HepG2 (cell line): Measurements from ENCODE around the gene HSP90AA1. TPM values are rescaled to one million over a fixed set of nuclear protein-coding genes. Genes with fewer than 3 reads are reported as not detected.

Source experiments
- BCL3 ChIP-seq: sonication (generic); formaldehyde crosslinking; IDR thresholded peaks from 2 replicates; pipeline ENCODE4 v1.5.1; 2020; ENCODE audit warnings: mild to moderate bottlenecking, missing genetic modification reagents, moderate library complexity
- BORCS8-MEF2B ChIP-seq: sonication (generic); formaldehyde crosslinking; IDR thresholded peaks from 2 replicates; pipeline ENCODE4 v1.8.0; 2022; ENCODE audit warnings: mild to moderate bottlenecking, missing genetic modification reagents
- E2F5 ChIP-seq: sonication (generic); formaldehyde crosslinking; conservative IDR thresholded peaks from 2 replicates; pipeline ENCODE4 v1.4.0; 2020; ENCODE audit warnings: missing genetic modification reagents
- LBX2 ChIP-seq: sonication (generic); formaldehyde crosslinking; IDR thresholded peaks from 2 replicates; pipeline ENCODE4 v1.5.0; 2020; ENCODE audit warnings: missing genetic modification reagents, mild to moderate bottlenecking, borderline replicate concordance
- NFE2L2 ChIP-seq: fragments of 150-350 bp; IDR thresholded peaks from 2 replicates; pipeline ENCODE4 v1.6.1; 2014; ENCODE audit warnings: low read length
- PAX8 ChIP-seq: sonication (generic); formaldehyde crosslinking; IDR thresholded peaks from 2 replicates; pipeline ENCODE4 v1.8.0; 2022; ENCODE audit warnings: mild to moderate bottlenecking, missing genetic modification reagents, borderline replicate concordance
- POLR2A ChIP-seq, 2 experiments: IDR thresholded peaks; 2 replicates each; pipeline ENCODE4 v1.6.1; 2011; ENCODE audit warnings: low read depth in 2 of 2, low read length in 2 of 2, mild to moderate bottlenecking in 1 of 2, moderate library complexity in 1 of 2; ENCODE audit not compliant: insufficient read depth in 1 of 2
- SRY ChIP-seq: sonication (generic); formaldehyde crosslinking; IDR thresholded peaks from 2 replicates; pipeline ENCODE4 v1.8.0; 2022; ENCODE audit warnings: mild to moderate bottlenecking, missing genetic modification reagents
- polyA plus RNA-seq, 8 experiments: library from polyadenylated mRNA; depleted of rRNA in 3 of 8; stranded (reverse) in 7 of 8; unstranded in 1 of 8; fragments of >200 nt; fragmentation: Illumina TruSeq in 4 of 8; extraction: Trizol in 4 of 8; gene quantifications; 2 replicates each; pipeline versions ENCODE4 v1.2.1 to v1.2.3, GENCODE V29; 2011 to 2016; ENCODE audit warnings: low read depth in 4 of 8, missing spikeins in 1 of 8, mixed read lengths in 1 of 8; ENCODE audit not compliant: insufficient read depth in 1 of 8
- total RNA-seq, 5 experiments: library from RNA; depleted of rRNA; stranded (reverse); fragments of >200 nt; fragmentation: Illumina TruSeq; extraction: Trizol; gene quantifications; 2 replicates each; pipeline ENCODE4 v1.2.3, GENCODE V29; 2016; ENCODE audit warnings: low read depth in 1 of 5
- TF ChIP-seq, protein P1 (sequence below), 2 experiments: fragments of 450-650 bp in 1 of 2; sonication (generic) in 1 of 2; formaldehyde crosslinking in 1 of 2; IDR thresholded peaks; 2 replicates each; pipeline versions ENCODE4 v1.6.1 to v1.8.0; 2016 to 2022; ENCODE audit warnings: antibody characterized with exemption in 1 of 2, mild to moderate bottlenecking in 1 of 2, missing genetic modification reagents in 1 of 2
- TF ChIP-seq, protein P2 (sequence below): sonication (generic); formaldehyde crosslinking; IDR thresholded peaks from 2 replicates; pipeline ENCODE4 v1.4.0; 2020; ENCODE audit warnings: missing genetic modification reagents, borderline replicate concordance

HSP90AA1 gene
- total and polyA plus RNA-seq, 2 of the 13 experiments (the other 11 are each of a cell fraction or from before 2014, with no cell fraction given): 262 to 636 TPM

GRCh38 chr14:102075155-102075554 is 11.7 kb downstream of the HSP90AA1 start (continued):
- TF ChIP-seq, protein P1, sequence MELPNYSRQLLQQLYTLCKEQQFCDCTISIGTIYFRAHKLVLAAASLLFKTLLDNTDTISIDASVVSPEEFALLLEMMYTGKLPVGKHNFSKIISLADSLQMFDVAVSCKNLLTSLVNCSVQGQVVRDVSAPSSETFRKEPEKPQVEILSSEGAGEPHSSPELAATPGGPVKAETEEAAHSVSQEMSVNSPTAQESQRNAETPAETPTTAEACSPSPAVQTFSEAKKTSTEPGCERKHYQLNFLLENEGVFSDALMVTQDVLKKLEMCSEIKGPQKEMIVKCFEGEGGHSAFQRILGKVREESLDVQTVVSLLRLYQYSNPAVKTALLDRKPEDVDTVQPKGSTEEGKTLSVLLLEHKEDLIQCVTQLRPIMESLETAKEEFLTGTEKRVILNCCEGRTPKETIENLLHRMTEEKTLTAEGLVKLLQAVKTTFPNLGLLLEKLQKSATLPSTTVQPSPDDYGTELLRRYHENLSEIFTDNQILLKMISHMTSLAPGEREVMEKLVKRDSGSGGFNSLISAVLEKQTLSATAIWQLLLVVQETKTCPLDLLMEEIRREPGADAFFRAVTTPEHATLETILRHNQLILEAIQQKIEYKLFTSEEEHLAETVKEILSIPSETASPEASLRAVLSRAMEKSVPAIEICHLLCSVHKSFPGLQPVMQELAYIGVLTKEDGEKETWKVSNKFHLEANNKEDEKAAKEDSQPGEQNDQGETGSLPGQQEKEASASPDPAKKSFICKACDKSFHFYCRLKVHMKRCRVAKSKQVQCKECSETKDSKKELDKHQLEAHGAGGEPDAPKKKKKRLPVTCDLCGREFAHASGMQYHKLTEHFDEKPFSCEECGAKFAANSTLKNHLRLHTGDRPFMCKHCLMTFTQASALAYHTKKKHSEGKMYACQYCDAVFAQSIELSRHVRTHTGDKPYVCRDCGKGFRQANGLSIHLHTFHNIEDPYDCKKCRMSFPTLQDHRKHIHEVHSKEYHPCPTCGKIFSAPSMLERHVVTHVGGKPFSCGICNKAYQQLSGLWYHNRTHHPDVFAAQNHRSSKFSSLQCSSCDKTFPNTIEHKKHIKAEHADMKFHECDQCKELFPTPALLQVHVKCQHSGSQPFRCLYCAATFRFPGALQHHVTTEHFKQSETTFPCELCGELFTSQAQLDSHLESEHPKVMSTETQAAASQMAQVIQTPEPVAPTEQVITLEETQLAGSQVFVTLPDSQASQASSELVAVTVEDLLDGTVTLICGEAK (IDR thresholded peaks at IDR 0.05): no peak
- TF ChIP-seq, protein P1 (CRISPR knock-in tag; IDR thresholded peaks at IDR 0.05): no peak
- no peak for TF ChIP-seq POLR2A (IDR thresholded peaks at IDR 0.05; ENCODE audit: insufficient read depth in 1 of 2, low read depth in 2 of 2, low read length in 2 of 2)
- no peak for TF ChIP-seq NFE2L2
- TF ChIP-seq, protein P2, sequence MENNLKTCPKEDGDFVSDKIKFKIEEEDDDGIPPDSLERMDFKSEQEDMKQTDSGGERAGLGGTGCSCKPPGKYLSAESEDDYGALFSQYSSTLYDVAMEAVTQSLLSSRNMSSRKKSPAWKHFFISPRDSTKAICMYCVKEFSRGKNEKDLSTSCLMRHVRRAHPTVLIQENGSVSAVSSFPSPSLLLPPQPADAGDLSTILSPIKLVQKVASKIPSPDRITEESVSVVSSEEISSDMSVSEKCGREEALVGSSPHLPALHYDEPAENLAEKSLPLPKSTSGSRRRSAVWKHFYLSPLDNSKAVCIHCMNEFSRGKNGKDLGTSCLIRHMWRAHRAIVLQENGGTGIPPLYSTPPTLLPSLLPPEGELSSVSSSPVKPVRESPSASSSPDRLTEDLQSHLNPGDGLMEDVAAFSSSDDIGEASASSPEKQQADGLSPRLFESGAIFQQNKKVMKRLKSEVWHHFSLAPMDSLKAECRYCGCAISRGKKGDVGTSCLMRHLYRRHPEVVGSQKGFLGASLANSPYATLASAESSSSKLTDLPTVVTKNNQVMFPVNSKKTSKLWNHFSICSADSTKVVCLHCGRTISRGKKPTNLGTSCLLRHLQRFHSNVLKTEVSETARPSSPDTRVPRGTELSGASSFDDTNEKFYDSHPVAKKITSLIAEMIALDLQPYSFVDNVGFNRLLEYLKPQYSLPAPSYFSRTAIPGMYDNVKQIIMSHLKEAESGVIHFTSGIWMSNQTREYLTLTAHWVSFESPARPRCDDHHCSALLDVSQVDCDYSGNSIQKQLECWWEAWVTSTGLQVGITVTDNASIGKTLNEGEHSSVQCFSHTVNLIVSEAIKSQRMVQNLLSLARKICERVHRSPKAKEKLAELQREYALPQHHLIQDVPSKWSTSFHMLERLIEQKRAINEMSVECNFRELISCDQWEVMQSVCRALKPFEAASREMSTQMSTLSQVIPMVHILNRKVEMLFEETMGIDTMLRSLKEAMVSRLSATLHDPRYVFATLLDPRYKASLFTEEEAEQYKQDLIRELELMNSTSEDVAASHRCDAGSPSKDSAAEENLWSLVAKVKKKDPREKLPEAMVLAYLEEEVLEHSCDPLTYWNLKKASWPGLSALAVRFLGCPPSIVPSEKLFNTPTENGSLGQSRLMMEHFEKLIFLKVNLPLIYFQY: no peak
- no peak for TF ChIP-seq E2F5 (CRISPR knock-in tag)
- TF ChIP-seq PAX8 (CRISPR knock-in tag): no peak
- TF ChIP-seq BORCS8-MEF2B: no peak
- TF ChIP-seq LBX2 (CRISPR knock-in tag): no peak
- no peak for TF ChIP-seq BCL3
- no peak for TF ChIP-seq SRY (CRISPR knock-in tag)
